Heart right ventricle (tissue), 16 donors: Measurements from ENCODE around the gene KHNYN. TPM values are rescaled to one million over a fixed set of nuclear protein-coding genes. Genes with fewer than 3 reads are reported as not detected.
A peak's percentile ranks its signal among the peaks of the same experiment; 100 is the strongest.

Source experiments
- ATAC-seq, 8 donors: fragments of 200-7000 bp; cut with Tn5 transposase; one replicate each; pipeline ENCODE4 v1.9.1; 2020; ENCODE audit warnings: mild to moderate bottlenecking in 8 of 8, moderate library complexity in 8 of 8, moderate number of reproducible peaks in 1 of 8
- DNase-seq, 2 donors: peaks; one replicate each; pipeline ENCODE4 v3.0.0-alpha.2; 2020
- H3K27ac ChIP-seq, 10 donors: fragments of 200-600 bp; sonication (generic) in 2 of 10; one replicate each; pipeline versions ENCODE4 v1.5.0 to v1.8.0; 2020 to 2022; ENCODE audit warnings: mild to moderate bottlenecking in 3 of 10
- H3K27me3 ChIP-seq, 7 donors: fragments of 200-600 bp; one replicate each; pipeline ENCODE4 v1.8.0; 2021 to 2022; ENCODE audit warnings: mild to moderate bottlenecking in 2 of 7
- H3K36me3 ChIP-seq, 9 donors: fragments of 200-600 bp; sonication (generic) in 1 of 9; one replicate each; pipeline versions ENCODE4 v1.5.0 to v1.8.0; 2020 to 2022; ENCODE audit warnings: mild to moderate bottlenecking in 2 of 9
- H3K4me1 ChIP-seq, 9 donors: fragments of 200-600 bp; sonication (generic) in 1 of 9; one replicate each; pipeline versions ENCODE4 v1.5.0 to v1.8.0; 2020 to 2022; ENCODE audit warnings: mild to moderate bottlenecking in 4 of 9
- H3K4me3 ChIP-seq, 10 donors: fragments of 200-600 bp; sonication (generic) in 2 of 10; one replicate each; pipeline versions ENCODE4 v1.5.0 to v1.8.0; 2020 to 2022; ENCODE audit warnings: mild to moderate bottlenecking in 7 of 10, moderate library complexity in 2 of 10
- H3K9me3 ChIP-seq, 11 donors: fragments of 200-600 bp in 10 of 11; sonication (generic) in 2 of 11; one replicate each; pipeline versions ENCODE4 v1.5.0 to v1.8.0; 2013 to 2022; ENCODE audit warnings: mild to moderate bottlenecking in 2 of 11, control low read depth in 1 of 11, moderate library complexity in 1 of 11
- CTCF ChIP-seq, 9 donors: fragments of 200-600 bp; sonication (generic) in 2 of 9; IDR thresholded peaks; one replicate each; pipeline versions ENCODE4 v1.5.0 to v1.8.0; 2021 to 2022; ENCODE audit warnings: antibody characterized with exemption in 9 of 9, mild to moderate bottlenecking in 5 of 9, moderate library complexity in 1 of 9
- WGBS, 2 donors: extraction: QIAGEN DNeasy Blood & Tissue Kit; methylation state at CpG; one replicate each; pipeline ENCODE4 v1.1.7; 2013; ENCODE audit warnings: inconsistent platforms in 1 of 2; 5-methylcytosine and 5-hydroxymethylcytosine counted together
- intact Hi-C, 10 donors: fragments of 100-400 bp; cut with DNase I; formaldehyde crosslinking; loops; one replicate each; pipeline versions ENCODE4 v1.11.1 to v1.14.2; 2022
- polyA plus RNA-seq, 2 donors: library from polyadenylated mRNA; stranded (reverse); fragments of 200-250 nt; gene quantifications; one replicate each; pipeline ENCODE4 v1.2.3, GENCODE V29; 2013
- total RNA-seq, 10 donors: library from RNA; stranded (reverse); fragmentation: NEBNext Ultra II Directional in 3 of 10; extraction: Animal tissue kit (Norgen Biotek cat#: 25700) in 3 of 10; gene quantifications; one replicate each; pipeline versions ENCODE4 v1.2.1 to v1.2.4, GENCODE V29; 2021 to 2023
- donor health status: Arrhythmogenic right ventricular cardiomyopathy.
- donor health status: ischemic (EF 13 %, LVEDD 7.1; RV severe dilation, severe dysfunction).
- donor health status: healthy with polysubstance abuse.
- donor health status: DM: no; HTN: yes; CAD: no.
- donor health status: DM: no; HTN: no; CAD: no.
- donor health status: ischemic (EF 25% LVEDD 6.9; RV normal size, moderate dysfunction).
- donor health status: ischemic (EF 25% LVEDD 5.7; RV mildly dilated, moderate dysfunction).
- donor health status: healthy.
- donor health status: DM: yes; HTN: yes; CAD: no.
- donor health status: Ischemic cardiomyopathy.
- donor health status: ischemic (EF 35%, LVEDD 5.7; RV mildly dilated, moderate dysfunction).
- donor health status: nonischemic (EF 11% LVEDD 7.7; RV severe dilation, severe dysfunction).
- donor health status: DM: yes; HTN: yes; CAD: no.
- donor health status: PGD.
- donor health status: ischemic (EF 29% LVEDD 5.4; RV normal size, mild dysfunction).
- donor health status: nonischemic (EF 23%, LVEDD 6.1; RV moderate dilation, normal function).

KHNYN gene
- total and polyA plus RNA-seq, 12 donors: 14.0 to 30.1 (median 17.9) TPM

- ATAC-seq: peak in 6 of 8 donors; percentile 15 to 61 (median 22)
- no peaks in the 10 kb centered on the region for H3K9me3 ChIP-seq
Measured at GRCh38 chr14:24430682-24431568, 1.2 kb downstream of the KHNYN start.

GRCh38 chr14:24431569-24432258 is 2.0 kb downstream of the KHNYN start:
- peak; percentile 90 to 96 (median 92) for TF ChIP-seq CTCF (IDR thresholded peaks at IDR 0.05)
- DNase-seq (peak; percentile 91 to 92), ATAC-seq (peak; percentile 56 to 83 (median 74))
- Histone ChIP-seq H3K27me3 (no peaks in the 10 kb centered on the region), H3K9me3 (no peaks in the 10 kb centered on the region), H3K27ac (peak overlapping the region in 9 of 10 donors; percentile 91 to 99 (median 97)), H3K4me3 (peak overlapping the region in 9 of 10 donors; percentile 74 to 91 (median 79)), H3K4me1 (peaks cover 12 to 56% (median 43%) of the 10 kb centered on the region in 9 donors), H3K36me3 (peaks cover 0 to 57% (median 32%) of the 10 kb centered on the region in 9 donors)
- intact Hi-C loops: loop anchor here in 9 of 10 donors (1.0 to 10.0 kb wide), 9 partner anchors 60 to 197 kb away; partner anchors contain the start of genes TINF2 (in 4 of the 9), GMPR2 (in 1 of the 9), NEDD8 (in 1 of the 9) and NFATC4 (in 1 of the 9)
- 39 to 44% methylated on average over 15 of the region's 15 CpGs for WGBS, 2 donors

More at GRCh38 chr14:24430682-24431568, 1.2 kb downstream of the KHNYN start:
- TF ChIP-seq CTCF (IDR thresholded peaks at IDR 0.05): no peak
- Histone ChIP-seq H3K36me3 (peaks cover 0 to 51% (median 25%) of the 10 kb centered on the region in 9 donors), H3K4me1 (peaks cover 12 to 56% (median 39%) of the 10 kb centered on the region in 9 donors), H3K27ac (peak overlapping the region; percentile 91 to 99 (median 97)), H3K27me3 (no peaks in the 10 kb centered on the region), H3K4me3 (peak overlapping the region; percentile 74 to 95 (median 80))
- WGBS, 2 donors: 14 to 21% methylated on average over 19 of the region's 19 CpGs
- peak in 1 of 2 donors; percentile 52 for DNase-seq
- intact Hi-C loops: loop anchor here in 9 of 10 donors (1.0 to 10.0 kb wide), 8 partner anchors 64 to 196 kb away; partner anchors contain the start of genes TINF2 (in 4 of the 9), GMPR2 (in 1 of the 9), NEDD8 (in 1 of the 9) and NFATC4 (in 1 of the 9)

DNA sequence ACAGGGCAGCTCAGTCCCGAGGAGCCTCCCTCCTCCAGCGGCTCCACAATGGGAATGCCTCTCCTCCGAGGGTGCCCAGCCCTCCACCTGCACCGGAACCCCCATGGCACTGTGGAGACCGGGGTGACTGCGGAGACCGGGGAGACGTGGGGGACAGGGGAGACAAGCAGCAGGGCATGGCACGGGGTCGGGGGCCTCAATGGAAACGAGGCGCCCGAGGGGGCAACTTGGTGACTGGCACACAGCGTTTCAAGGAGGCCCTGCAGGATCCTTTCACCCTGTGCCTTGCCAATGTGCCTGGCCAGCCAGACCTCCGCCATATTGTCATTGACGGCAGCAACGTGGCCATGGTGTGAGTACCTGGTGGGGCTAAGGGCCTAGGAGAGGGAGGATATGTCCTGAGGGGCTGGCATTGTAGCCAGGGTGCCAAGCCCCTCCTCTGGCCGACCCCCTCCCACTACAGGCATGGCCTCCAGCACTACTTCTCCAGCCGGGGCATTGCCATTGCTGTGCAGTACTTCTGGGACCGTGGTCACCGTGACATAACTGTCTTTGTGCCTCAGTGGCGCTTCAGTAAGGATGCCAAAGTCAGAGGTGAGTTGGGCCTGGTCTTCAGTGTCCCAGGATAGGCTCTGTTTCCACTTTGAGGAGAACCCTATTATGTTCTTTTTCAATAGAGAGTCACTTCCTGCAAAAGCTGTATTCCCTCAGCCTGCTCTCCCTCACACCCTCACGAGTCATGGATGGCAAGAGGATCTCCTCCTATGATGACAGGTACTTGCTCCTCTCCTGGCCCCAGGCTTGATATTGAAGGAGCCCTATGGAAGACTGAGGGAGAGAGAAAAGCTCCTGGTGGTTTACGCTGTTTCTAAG is 2.7 kb downstream of the KHNYN start:
- no peak for TF ChIP-seq CTCF (IDR thresholded peaks at IDR 0.05)
- no peak for DNase-seq
- peak in 1 of 8 donors; percentile 1 for ATAC-seq
- peaks cover 0 to 65% (median 39%) of the 10 kb centered on the region in 9 donors for H3K36me3 ChIP-seq
- no peaks in the 10 kb centered on the region for H3K27me3 ChIP-seq
- no peaks in the 10 kb centered on the region for H3K9me3 ChIP-seq
- WGBS, 2 donors: 82 to 87% methylated on average over 24 of the region's 24 CpGs
- peak overlapping the region in 4 of 10 donors; percentile 97 to 99 (median 98) for H3K27ac ChIP-seq
- intact Hi-C loops: loop anchor here in 6 of 10 donors (1.0 to 10.0 kb wide), 5 partner anchors 61 to 198 kb away; partner anchors contain the start of genes TINF2 (in 4 of the 6), GMPR2 (in 1 of the 6), NEDD8 (in 1 of the 6) and NFATC4 (in 1 of the 6)
- peak overlapping the region in 6 of 10 donors; percentile 15 to 91 (median 80) for H3K4me3 ChIP-seq
- H3K4me1 ChIP-seq: peaks cover 15 to 64% (median 51%) of the 10 kb centered on the region in 9 donors
